ENCODE results near the gene PRKCQ. TPM values are rescaled to one million over a fixed set of nuclear protein-coding genes. Genes with fewer than 3 reads are reported as not detected.
A peak's percentile ranks its signal among the peaks of the same experiment; 100 is the strongest.

The PRKCQ gene
- total RNA-seq, 1 experiment from 2014 or later, result 0.27 TPM

- in situ Hi-C loops (cut with HindIII; ENCODE audit: low sequenced_read_pairs), result no loop called here
- no peak for DNase-seq (ENCODE audit: low spot score)
Observed at GRCh38 chr10:6535156-6535764, 44.8 kb downstream of the PRKCQ start.

DNA sequence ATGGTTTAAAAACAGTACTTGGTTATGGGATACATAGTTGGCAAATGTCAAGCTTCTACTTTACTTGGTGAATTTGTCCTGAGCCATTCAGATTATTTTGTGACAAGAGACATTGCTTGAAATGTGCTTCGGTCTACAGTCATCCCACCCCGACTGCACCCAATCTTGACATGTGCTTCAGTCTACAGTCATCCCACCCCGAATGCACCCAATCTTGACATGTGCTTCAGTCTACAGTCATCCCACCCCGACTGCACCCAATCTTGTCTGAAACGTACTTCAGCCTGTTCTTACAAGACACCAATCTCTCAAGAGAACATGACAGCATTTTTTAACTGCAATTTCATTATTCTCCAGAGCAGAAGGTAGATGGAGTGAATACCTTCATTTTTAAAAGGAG lies 47.8 kb downstream of the PRKCQ start:
- no peak for DNase-seq (ENCODE audit: low spot score)
- in situ Hi-C loops (cut with HindIII; ENCODE audit: low sequenced_read_pairs), result no loop called here

DNA sequence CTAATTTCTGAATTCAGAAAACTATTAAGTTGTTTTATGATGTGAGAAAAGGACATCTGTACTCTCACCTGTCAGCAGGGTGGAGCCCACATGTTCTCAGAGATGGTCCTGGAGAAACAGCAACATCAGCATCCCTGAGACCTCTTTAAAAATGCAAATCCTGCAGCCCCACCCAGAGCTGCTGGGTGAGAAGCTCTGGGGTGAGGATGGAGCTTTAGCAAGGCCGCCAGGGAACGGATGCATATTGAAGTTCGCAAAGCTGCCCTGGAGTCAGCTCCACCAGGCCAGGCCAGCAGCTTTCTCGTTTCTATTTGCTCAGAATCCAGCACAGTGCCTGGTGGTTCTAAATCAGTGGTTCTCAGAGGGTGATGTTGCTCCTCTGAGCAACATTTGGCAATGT lies 49.1 kb downstream of the PRKCQ start:
- DNase-seq (ENCODE audit: low spot score), result no peak
- in situ Hi-C loops (cut with HindIII; ENCODE audit: low sequenced_read_pairs), result no loop called here

GRCh38 chr10:6530211-6530840 lies 49.8 kb downstream of the PRKCQ start:
- in situ Hi-C loops (cut with HindIII; ENCODE audit: low sequenced_read_pairs), result no loop called here
- DNase-seq (ENCODE audit: low spot score), result no peak

DNA sequence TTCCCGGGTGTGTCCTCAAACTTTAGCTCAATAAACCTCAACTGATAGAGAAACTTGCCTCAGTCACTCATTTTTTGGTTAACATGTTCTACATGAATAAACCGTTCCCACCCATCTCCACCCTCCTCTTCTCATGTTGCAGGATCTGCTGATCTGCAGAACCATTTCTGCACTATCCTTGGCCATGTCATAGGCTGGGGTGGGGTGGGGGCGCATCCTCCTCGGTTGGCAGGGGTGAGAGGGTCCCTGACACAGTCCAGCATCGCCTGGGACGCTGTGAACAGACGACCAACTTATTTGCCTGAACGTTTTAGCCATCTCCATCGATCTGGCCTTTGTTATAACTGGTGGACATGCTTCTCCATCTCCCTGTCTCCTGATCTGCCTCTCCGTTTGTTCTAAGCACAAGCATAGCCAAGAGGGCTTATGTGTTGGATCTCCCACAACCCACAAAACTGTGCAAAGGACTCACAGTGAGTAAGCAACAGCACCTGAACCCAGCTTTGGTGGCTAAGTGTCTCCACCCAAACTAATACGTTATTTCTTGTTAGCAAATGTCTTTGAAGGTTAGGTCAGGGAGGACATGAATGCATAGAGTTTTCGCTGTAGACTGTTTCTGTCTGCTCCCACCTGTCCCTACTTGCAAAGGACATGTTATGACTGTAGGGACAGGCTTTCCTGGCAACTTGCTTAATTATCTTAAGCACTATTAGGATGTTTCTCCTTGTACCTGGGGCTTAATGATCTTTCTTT lies 51.7 kb downstream of the PRKCQ start:
- no peak for DNase-seq (ENCODE audit: low spot score)
- in situ Hi-C loops (cut with HindIII; ENCODE audit: low sequenced_read_pairs), result no loop called here

GRCh38 chr10:6525599-6526165 lies 54.4 kb downstream of the PRKCQ start:
- DNase-seq (ENCODE audit: low spot score), result no peak
- in situ Hi-C loops (cut with HindIII; ENCODE audit: low sequenced_read_pairs), result no loop called here

- DNase-seq (ENCODE audit: low spot score), result no peak
- in situ Hi-C loops (cut with HindIII; ENCODE audit: low sequenced_read_pairs), result no loop called here
Observed at GRCh38 chr10:6522230-6522629, 57.8 kb downstream of the PRKCQ start.

DNA sequence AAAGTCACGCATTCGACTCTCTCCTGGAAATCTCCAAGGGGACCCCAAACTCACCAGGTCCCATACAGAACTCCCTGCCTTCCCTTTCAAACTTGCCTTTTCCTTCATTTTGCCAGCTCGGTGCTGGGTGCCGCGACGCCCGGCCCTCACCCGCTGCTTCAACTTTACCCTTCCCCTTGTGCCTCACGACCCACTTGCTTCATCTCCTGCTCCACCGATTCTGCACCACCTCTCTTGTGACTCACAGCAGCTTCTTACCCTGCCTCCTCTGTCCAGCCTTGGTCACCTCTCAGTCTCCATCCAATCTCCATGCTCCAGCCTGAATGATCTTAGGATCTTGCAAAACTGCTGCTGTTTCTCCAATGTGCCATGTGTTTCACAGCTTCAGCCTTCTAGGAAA lies 59.9 kb downstream of the PRKCQ start:
- in situ Hi-C loops (cut with HindIII; ENCODE audit: low sequenced_read_pairs), result no loop called here

DNA sequence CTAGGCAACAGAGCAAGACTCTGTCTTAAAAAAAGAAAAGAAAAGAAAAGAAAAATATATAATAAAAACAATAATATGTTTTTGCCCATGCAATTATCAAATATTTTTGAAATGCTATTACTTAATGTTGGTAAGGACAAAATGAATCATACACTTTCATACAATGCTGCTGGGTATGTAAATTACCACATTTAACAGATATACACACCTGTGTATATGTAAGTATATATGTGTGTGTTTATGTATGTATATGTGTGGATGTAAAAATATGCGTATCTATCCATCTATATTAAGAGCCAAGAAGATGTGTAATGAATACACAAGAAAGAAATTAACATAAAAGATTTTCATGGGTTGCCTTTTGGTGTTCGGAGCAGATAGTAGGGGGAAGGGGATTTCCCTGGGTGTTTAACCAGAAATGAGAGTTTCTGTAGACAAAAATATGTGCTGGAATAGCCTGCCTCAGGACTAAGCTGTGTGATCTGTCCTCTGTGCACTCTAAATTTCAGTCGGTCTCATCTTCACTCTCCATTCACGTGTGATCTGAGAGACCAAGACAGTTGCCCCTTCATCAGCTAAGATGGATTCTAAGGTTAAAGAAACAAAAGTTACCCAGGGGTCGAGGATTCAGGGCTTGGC lies 61.2 kb downstream of the PRKCQ start:
- in situ Hi-C loops (cut with HindIII; ENCODE audit: low sequenced_read_pairs), result no loop called here
- no peak for DNase-seq (ENCODE audit: low spot score)

More for the DNA sequence above, 59.9 kb downstream of the PRKCQ start:
- no peak for DNase-seq (ENCODE audit: low spot score)

GRCh38 chr10:6516929-6517284 lies 63.2 kb downstream of the PRKCQ start:
- in situ Hi-C loops (cut with HindIII; ENCODE audit: low sequenced_read_pairs), result no loop called here
- DNase-seq (ENCODE audit: low spot score), result no peak

DNA sequence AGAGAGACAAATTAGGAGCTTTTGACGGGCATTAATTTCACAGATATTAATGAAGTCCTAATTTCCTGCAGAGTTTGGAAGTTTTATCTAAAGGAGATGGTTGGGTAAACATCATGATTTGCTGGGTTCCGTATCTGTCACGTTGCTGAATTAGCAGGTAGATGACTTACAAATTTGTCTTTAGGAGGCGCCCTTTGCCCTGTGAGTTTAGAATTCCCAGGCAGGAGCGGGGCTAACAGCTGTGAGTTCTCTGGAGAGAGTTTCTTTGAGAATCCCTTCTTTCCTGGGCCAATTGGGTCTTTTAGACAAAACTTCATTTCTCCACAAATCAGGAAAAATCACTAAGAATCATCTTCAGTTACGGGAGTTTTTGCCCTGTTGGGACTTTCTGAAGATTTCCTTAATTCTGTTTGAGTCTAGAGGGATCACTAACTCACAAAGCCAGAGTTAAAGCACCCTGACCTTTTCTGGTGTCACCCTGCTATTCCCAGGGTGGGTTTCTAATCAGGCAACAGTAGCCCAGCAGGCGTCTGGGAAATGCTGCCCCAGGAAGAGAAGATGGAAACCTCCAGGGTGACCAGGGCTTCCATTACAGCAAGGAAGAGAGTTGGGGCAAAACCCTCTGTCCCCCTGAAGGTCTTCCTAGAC lies 63.7 kb downstream of the PRKCQ start:
- in situ Hi-C loops (cut with HindIII; ENCODE audit: low sequenced_read_pairs), result no loop called here
- no peak for DNase-seq (ENCODE audit: low spot score)

DNA sequence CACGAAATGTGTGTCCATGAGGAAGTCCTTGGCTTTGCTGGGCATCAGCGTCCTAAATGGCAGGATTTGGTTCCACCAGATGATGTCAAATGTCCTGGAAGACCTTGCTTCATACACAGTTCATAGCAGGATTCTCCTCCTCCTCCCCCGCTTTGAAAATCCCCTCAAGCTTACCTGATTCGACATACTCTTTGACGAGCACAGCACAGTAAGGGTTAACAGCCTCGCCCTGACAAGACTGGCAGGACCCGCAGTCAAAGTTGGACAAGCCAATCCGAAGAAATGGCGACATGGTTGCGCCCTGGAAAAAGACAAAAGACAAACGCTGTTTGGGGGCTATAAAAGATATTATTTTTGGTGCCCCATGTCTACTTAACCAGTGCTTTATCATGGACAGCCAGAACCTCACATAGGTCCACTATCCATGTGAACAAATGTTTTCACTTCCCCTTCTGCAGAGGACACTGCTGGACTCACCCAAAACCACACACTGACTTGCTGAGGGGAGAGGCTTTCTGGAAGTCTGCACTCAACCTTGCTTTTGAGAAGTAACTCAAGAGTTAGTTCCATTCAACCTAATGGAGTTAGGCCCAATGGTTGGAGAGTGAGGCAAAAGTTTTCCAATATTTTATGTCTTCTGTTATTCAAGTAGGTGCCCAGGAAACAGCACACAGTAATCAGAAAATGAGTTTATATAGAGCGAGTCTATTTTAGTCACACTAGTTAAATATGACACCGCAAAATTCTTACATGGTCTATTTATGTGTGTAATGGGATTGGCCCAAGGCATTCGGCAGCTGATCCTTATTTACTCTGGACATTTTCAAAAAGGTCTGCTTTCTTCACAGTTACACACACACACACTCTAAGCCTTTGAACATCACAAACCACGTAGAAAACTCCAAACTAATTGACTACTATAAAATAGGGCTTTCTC lies 65.0 kb downstream of the PRKCQ start:
- DNase-seq (ENCODE audit: low spot score), result no peak
- in situ Hi-C loops (cut with HindIII; ENCODE audit: low sequenced_read_pairs), result no loop called here

DNA sequence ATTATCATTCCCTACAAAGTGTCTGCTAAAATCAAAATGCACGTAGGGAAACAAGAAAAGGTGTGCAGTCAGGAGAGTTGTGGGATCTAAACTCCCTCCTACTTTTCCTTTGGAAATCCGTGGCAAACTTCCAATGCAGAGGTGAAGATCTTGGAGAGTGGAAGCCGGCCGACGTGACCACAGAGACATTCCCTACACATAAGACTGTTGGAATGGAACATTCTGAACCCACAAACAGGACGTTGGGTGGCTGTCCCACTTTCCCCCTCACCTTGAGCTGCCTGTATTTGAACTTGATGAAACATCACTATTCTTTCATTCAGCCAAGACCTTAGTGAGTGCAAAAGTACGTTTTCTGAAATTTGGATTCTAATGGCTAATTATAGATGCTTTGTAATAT lies 65.9 kb downstream of the PRKCQ start:
- no peak for DNase-seq (ENCODE audit: low spot score)
- in situ Hi-C loops (cut with HindIII; ENCODE audit: low sequenced_read_pairs), result no loop called here

DNA sequence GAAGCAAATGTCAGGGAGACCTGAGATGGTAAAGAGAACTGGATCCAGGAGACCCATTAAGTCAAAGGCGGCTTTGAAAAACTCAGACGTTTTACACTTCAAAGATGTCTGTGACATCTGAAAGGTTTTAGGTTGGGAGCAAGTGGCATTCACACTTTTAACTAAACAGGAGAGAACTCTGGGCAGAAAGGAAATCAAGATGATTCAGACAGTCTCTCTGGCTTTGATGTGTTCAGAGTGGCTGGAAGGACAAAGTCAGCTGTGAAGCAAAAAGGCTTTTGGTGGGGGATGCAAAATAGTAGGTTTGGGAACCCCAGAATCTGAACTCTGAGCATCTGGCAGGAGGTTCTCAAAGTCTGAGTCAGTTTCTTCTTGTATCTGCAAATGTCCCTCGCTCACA lies 66.6 kb downstream of the PRKCQ start:
- DNase-seq (ENCODE audit: low spot score), result no peak
- in situ Hi-C loops (cut with HindIII; ENCODE audit: low sequenced_read_pairs), result no loop called here

DNA sequence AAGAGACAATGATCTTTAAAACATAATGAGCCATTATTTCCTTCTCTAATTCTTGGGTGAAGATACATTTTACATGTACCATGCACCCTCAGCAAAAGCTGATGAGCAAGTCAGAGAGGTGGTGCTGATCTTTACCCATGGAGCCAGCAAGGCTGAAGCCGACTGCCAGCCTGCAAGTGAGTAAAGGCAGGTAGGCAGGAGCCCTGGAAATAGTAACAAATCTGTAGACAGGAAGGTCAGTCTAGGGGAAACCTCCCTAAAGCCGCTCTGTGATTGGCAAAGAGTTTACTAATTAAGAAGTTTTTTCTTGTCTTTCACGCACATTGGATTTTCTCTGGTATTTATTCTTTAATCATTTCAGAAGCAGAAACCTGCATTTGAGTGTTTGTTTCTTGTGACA lies 67.9 kb downstream of the PRKCQ start:
- in situ Hi-C loops (cut with HindIII; ENCODE audit: low sequenced_read_pairs), result no loop called here
- no peak for DNase-seq (ENCODE audit: low spot score)

DNA sequence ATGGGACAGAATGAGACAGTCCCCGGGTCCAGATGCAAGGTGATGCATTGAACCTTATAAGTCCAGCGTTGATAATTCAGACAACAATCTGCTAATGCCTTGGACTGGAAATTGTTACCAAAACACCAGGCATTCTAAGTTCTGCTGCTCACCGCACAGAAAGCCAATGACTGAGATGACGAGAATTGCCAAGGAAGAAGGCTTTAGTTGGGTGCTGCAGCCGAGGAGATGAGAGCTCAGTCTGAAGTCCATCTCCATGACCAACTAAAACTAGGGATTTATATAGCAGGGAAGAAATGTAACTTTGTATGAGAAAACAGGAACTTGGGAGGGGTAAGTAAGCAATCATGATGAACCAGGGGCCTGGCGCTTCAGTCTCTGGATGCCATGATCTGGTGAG lies 68.7 kb downstream of the PRKCQ start:
- no peak for DNase-seq (ENCODE audit: low spot score)
- in situ Hi-C loops (cut with HindIII; ENCODE audit: low sequenced_read_pairs), result no loop called here

DNA sequence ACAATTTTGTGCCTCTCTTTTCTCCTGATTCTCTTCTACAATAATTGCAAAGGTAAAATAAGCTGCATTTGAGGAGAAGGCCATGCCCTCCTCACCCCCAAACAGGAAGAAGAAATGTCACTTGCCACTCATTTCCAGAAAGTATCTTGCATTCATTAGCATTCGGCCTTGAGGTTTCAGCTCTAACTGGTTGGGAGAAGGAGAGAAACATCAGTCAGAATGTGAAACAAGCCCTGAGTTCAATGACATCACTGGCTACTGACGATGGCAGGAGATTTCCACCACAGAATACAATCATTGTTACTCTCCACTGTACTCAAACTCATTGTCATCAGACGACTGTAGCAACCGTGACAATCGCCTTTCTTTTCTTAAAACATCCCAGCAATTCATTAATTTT lies 72.8 kb downstream of the PRKCQ start:
- in situ Hi-C loops (cut with HindIII; ENCODE audit: low sequenced_read_pairs), result no loop called here

DNA sequence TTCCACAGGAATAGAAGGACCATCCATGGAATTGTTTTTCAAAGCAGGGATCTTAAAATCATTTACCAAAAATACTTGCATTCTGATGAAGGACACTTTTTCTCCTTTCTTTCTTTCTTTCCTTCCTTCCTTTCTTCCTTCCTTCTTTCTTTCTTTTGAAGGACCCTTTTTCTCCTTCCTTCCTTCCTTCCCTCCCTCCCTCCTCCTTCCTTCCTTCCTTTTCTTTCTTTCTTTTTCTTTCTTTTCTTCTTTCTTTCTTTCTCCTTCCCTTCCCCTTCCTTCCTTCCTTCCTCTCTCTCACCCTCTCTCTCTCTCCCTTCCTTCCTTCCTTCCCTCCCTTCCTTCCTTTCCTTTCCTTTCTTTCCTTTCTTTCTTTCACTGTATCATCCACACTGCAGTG lies 74.8 kb downstream of the PRKCQ start:
- in situ Hi-C loops (cut with HindIII; ENCODE audit: low sequenced_read_pairs), result no loop called here
- DNase-seq (ENCODE audit: low spot score), result no peak

More for the DNA sequence above, 72.8 kb downstream of the PRKCQ start:
- DNase-seq (ENCODE audit: low spot score), result peak; percentile 2
